GM18907 (cell line): ENCODE data around the gene LAPTM4A.

ENCODE experiments used
- ATAC-seq: cut with Tn5 transposase; IDR thresholded peaks from one replicate; pipeline ENCODE4 v1.9.1; 2021; ENCODE audit warnings: mild to moderate bottlenecking, moderate library complexity; ENCODE audit not compliant: unreplicated experiment

LAPTM4A gene

GRCh38 chr2:19989342-19989666, 62.1 kb downstream of the LAPTM4A start:
- ATAC-seq, result no peak

DNA sequence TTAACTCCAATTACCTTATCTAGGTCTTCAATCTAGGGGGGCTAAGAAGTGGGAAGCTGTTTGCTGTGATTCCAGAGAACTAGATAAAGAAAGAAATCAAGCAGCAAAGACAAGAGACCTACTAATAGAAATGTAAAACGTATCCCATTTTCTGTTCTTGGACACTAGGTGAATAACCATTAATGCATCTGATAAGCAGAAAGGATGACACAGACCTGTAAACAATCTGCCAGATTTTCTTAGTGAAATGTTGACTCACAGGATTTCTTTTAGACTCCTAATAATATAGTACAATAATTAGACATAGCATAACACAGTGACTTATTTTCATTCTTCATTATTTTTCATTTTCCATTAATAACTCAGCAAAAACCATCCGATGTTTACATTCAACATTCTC, 62.8 kb downstream of the LAPTM4A start:
- no peak for ATAC-seq

- ATAC-seq, result peak; percentile 73
Measured at GRCh38 chr2:19987936-19988335, 63.5 kb downstream of the LAPTM4A start.
